PC-9 (cell line): ENCODE data around the gene PNPLA3. TPM values are rescaled to one million over a fixed set of nuclear protein-coding genes. Genes with fewer than 3 reads are reported as not detected.

ENCODE experiments used
- BruUV-seq: library from RNA; stranded (reverse); fragments of 400-500 nt; replicated peaks from 2 replicates; lab custom pipeline; 2021; lab: Mats Ljungman, UMichigan
- CTCF ChIA-PET: fragments of 300-600 bp; sonication (Branson Sonifier 250); formaldehyde crosslinking; loops from one replicate; lab custom pipeline; 2022; ENCODE audit warnings: antibody characterized with exemption; lab: Charles Lee
- POLR2A ChIA-PET: fragments of 300-600 bp; sonication (Branson Sonifier 250); formaldehyde crosslinking; loops from one replicate; lab custom pipeline; 2022; ENCODE audit warnings: antibody characterized with exemption; ENCODE audit not compliant: unreplicated experiment; lab: Charles Lee
- DNase-seq, 2 experiments: peaks; one replicate each; pipeline versions ENCODE4 v3.0.0 to v3.0.0-alpha.2; 2015 to 2022; ENCODE audit warnings: mixed read lengths in 1 of 2
- H2AFZ ChIP-seq: fragments of 200-600 bp; sonication (generic); 2 replicates; pipeline ENCODE4 v1.8.1; 2017; ENCODE audit warnings: antibody characterized with exemption
- H3F3A ChIP-seq: fragments of 200-600 bp; sonication (generic); 2 replicates; pipeline ENCODE4 v1.8.1; 2017; ENCODE audit warnings: antibody characterized with exemption, mild to moderate bottlenecking, low read depth; ENCODE audit not compliant: insufficient read depth
- H3K27ac ChIP-seq: fragments of 200-600 bp; sonication (generic); 2 replicates; pipeline ENCODE4 v1.6.1; 2016; ENCODE audit warnings: mixed run types
- H3K27me3 ChIP-seq: fragments of 200-600 bp; sonication (generic); 2 replicates; pipeline ENCODE4 v1.6.1; 2016; ENCODE audit warnings: low read depth, mixed run types; ENCODE audit not compliant: insufficient read depth
- H3K36me3 ChIP-seq: fragments of 200-600 bp; sonication (generic); 2 replicates; pipeline ENCODE4 v1.6.1; 2016; ENCODE audit warnings: low read depth, mixed run types
- H3K4me1 ChIP-seq: fragments of 200-600 bp; sonication (generic); replicated peaks from 2 replicates; pipeline ENCODE4 v1.6.1; 2016; ENCODE audit warnings: mixed run types; ENCODE audit not compliant: insufficient read depth
- H3K4me2 ChIP-seq: fragments of 200-600 bp; sonication (generic); 2 replicates; pipeline ENCODE4 v1.6.1; 2017; ENCODE audit warnings: mixed run types
- H3K4me3 ChIP-seq: fragments of 200-600 bp; sonication (generic); 2 replicates; pipeline ENCODE4 v1.6.1; 2016; ENCODE audit warnings: mixed run types
- H3K79me2 ChIP-seq: fragments of 200-600 bp; sonication (generic); 2 replicates; pipeline ENCODE4 v1.6.1; 2017; ENCODE audit warnings: low read depth, mixed run types
- H3K9me2 ChIP-seq: fragments of 200-600 bp; sonication (generic); 2 replicates; pipeline ENCODE4 v1.8.1; 2017; ENCODE audit warnings: mild to moderate bottlenecking; ENCODE audit not compliant: insufficient read depth
- H3K9me3 ChIP-seq: fragments of 200-600 bp; sonication (generic); 2 replicates; pipeline ENCODE4 v1.8.1; 2016; ENCODE audit warnings: low read depth; ENCODE audit not compliant: insufficient read depth
- H4K20me1 ChIP-seq: fragments of 200-600 bp; sonication (generic); 2 replicates; pipeline ENCODE4 v1.8.1; 2017; ENCODE audit not compliant: insufficient read depth
- EZH2 ChIP-seq: fragments of 200-600 bp; sonication (generic); IDR thresholded peaks from 2 replicates; pipeline ENCODE4 v1.8.0; 2017; ENCODE audit warnings: antibody characterized with exemption, low read depth
- intact Hi-C: fragments of 100-400 bp; cut with micrococcal nuclease; formaldehyde crosslinking; loops from one replicate; pipeline ENCODE4 v1.10.0; 2022; ENCODE audit not compliant: unreplicated experiment
- total RNA-seq: library from RNA; stranded (reverse); gene quantifications from 2 replicates; pipeline ENCODE4 v1.2.3, GENCODE V29; 2021
- TF ChIP-seq, protein P1 (sequence below): fragments of 200-600 bp; sonication (generic); conservative IDR thresholded peaks from 2 replicates; pipeline ENCODE4 v1.6.1; 2017; ENCODE audit warnings: mixed run types, antibody characterized with exemption, mild to moderate bottlenecking, moderate library complexity

Gene PNPLA3
- total RNA-seq, 1 experiment from 2014 or later: 26.8 TPM

DNA sequence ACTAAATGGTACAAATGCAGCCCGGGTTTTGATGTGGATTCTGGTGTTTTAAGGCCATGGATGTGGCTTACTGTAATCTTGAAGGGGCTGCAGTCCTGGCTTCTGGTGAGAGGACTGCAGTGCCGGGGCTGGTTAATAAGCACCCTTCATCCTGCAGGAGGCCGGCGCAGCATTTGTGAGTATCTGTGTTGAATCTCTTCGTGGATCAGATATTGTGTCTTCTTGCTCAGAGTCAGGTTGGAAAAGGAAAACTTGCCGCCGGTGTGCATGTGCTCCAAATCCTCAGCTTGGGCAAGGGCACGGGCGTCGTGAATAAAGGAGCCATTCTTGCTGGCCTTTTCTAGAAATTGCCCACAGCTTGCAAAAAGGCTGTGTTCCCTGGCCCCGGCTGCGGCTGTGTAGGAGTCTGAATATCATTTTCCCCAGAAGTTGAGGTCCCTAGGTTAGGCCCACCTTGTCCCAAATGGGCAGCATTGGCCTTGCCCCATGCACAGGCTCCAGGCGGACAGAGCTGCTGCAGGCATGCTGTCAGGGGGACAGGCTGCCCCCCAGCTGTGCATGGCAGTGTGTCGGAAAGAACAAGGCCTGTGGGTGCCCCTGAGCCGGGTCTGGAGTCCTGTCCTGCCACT, 71.6 kb downstream of the PNPLA3 start:
- no peak overlapping the region for H3K4me3 ChIP-seq
- peaks cover 11% of the 10 kb centered on the region for H4K20me1 ChIP-seq
- no peak for DNase-seq
- no peaks in the 10 kb centered on the region for H3K79me2 ChIP-seq
- TF ChIP-seq, protein P1, sequence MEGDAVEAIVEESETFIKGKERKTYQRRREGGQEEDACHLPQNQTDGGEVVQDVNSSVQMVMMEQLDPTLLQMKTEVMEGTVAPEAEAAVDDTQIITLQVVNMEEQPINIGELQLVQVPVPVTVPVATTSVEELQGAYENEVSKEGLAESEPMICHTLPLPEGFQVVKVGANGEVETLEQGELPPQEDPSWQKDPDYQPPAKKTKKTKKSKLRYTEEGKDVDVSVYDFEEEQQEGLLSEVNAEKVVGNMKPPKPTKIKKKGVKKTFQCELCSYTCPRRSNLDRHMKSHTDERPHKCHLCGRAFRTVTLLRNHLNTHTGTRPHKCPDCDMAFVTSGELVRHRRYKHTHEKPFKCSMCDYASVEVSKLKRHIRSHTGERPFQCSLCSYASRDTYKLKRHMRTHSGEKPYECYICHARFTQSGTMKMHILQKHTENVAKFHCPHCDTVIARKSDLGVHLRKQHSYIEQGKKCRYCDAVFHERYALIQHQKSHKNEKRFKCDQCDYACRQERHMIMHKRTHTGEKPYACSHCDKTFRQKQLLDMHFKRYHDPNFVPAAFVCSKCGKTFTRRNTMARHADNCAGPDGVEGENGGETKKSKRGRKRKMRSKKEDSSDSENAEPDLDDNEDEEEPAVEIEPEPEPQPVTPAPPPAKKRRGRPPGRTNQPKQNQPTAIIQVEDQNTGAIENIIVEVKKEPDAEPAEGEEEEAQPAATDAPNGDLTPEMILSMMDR: no peak
- TF ChIP-seq EZH2: no peak
- H3K27me3 ChIP-seq: no peaks in the 10 kb centered on the region
- H3K9me3 ChIP-seq: no peaks in the 10 kb centered on the region
- BruUV-seq: no TSS peak
- H3K4me1 ChIP-seq: no peaks in the 10 kb centered on the region
- POLR2A ChIA-PET: no interaction called here
- intact Hi-C loops: loop anchor here (10.0 kb wide), 1 partner anchor 330 kb away; no protein-coding TSS in a partner anchor
- 0 out of 2 replicates have a peak, but pooled peaks cover 5% of the 10 kb centered on the region for H3K36me3 ChIP-seq
- no peaks in the 10 kb centered on the region; the same call in 1 of the 2 replicates for H3F3A ChIP-seq
- no peaks in the 10 kb centered on the region for H3K9me2 ChIP-seq
- no peak overlapping the region for H3K4me2 ChIP-seq
- H2AFZ ChIP-seq: no peak overlapping the region
- no peak overlapping the region for H3K27ac ChIP-seq
- CTCF ChIA-PET: no interaction called here

DNA sequence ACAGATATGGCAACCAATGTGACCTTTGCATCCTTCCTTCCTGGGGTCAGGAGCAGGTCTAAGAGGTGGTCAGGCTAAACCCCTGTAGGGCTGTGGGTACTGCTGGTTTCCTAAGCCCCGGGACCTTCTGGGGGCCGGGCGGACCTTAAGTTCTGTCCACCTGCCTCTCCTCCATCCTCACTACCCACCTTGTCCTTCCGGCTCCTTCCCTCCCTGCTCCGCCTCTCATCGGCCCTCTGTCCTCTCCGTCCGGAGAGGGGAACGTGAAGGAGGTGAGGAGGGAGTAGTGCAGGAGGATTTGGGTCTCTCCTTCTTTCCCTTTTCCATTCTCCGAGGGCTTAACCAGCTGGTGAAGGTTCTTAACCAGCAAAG, 72.2 kb downstream of the PNPLA3 start:
- no peaks in the 10 kb centered on the region for H3K36me3 ChIP-seq
- H3F3A ChIP-seq: no peaks in the 10 kb centered on the region; the same call in 1 of the 2 replicates
- no peaks in the 10 kb centered on the region for H3K9me2 ChIP-seq
- H3K9me3 ChIP-seq: no peaks in the 10 kb centered on the region
- no peak overlapping the region for H3K27ac ChIP-seq
- ChIA-PET POLR2A (no interaction called here), CTCF (no interaction called here)
- no peaks in the 10 kb centered on the region for H3K4me1 ChIP-seq
- H3K27me3 ChIP-seq: no peaks in the 10 kb centered on the region
- BruUV-seq: no TSS peak
- H2AFZ ChIP-seq: no peak overlapping the region
- TF ChIP-seq EZH2: no peak
- TF ChIP-seq, protein P1: no peak
- intact Hi-C loops: loop anchor here (10.0 kb wide), 1 partner anchor 329 kb away; no protein-coding TSS in a partner anchor
- H3K4me3 ChIP-seq: no peak overlapping the region
- no peak overlapping the region for H3K4me2 ChIP-seq
- H3K79me2 ChIP-seq: no peaks in the 10 kb centered on the region
- H4K20me1 ChIP-seq: peaks cover 11% of the 10 kb centered on the region
- no peak for DNase-seq

DNA sequence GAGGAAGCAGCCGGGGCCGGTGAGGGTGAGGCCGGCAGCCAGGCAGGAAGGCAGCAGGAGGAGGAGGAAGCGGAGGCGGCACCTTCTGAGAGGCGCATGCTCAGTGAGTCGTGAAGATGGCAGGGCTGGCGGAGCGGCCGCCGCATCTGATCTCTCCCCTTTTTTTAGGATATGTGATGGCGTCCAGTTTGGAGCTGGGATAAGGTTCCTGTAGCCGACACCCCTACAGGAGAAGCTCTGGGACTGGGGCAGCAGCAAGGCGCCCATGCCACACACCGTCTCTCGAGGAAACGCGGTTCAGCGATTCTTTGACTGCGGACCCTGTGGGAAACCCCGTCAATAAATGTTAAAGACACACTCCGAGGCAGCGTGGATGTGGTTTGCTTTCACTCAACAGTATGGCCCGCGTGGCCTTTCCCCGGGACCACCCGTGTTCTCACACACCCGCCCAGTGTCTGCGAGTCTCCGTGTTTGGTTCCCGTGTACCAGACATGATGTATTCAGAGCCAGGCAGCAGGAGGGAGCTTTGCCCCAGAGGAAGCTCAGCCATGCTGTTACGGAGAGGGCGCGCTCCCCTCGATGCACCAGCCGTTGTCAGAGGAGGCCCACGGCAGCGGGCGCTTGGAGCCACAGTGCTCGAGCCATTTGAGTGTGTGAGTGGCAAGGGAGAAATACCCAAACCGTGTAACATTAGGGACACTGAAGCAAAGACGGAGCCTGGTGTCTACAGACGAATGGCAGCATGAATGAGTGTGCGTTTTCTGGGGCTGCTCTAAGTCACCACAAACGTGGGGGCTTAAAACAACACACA, 72.8 kb downstream of the PNPLA3 start:
- Histone ChIP-seq H3K4me2 (no peak overlapping the region), H3K27me3 (no peaks in the 10 kb centered on the region), H3K79me2 (no peaks in the 10 kb centered on the region), H3K4me1 (no peaks in the 10 kb centered on the region), H3K4me3 (no peak overlapping the region), H3K36me3 (no peaks in the 10 kb centered on the region), H4K20me1 (peaks cover 11% of the 10 kb centered on the region), H3K9me2 (no peaks in the 10 kb centered on the region), H3K9me3 (no peaks in the 10 kb centered on the region), H2AFZ (no peak overlapping the region), H3F3A (no peaks in the 10 kb centered on the region; the same call in 1 of the 2 replicates), H3K27ac (no peak overlapping the region)
- ChIA-PET CTCF (interaction anchor here (0.6 kb wide), 1 partner anchor 1552 kb away, joined by 3 read pairs; no protein-coding TSS in a partner anchor), POLR2A (no interaction called here)
- DNase-seq: peak in 1 of 2 experiments; percentile 32
- no peak for TF ChIP-seq EZH2
- TF ChIP-seq, protein P1: no peak
- intact Hi-C loops: loop anchor here (10.0 kb wide), 1 partner anchor 328 kb away; no protein-coding TSS in a partner anchor
- no TSS peak for BruUV-seq
